Suprapubic skin (tissue), 4 donors: ENCODE measurements around the gene LRRC75B.

Source experiments
- EP300 ChIP-seq: sonication (generic); formaldehyde crosslinking; IDR thresholded peaks from one replicate; pipeline ENCODE4 v1.6.1; 2017; ENCODE audit warnings: antibody characterized with exemption
- POLR2A ChIP-seq, 2 donors: fragments of 450-650 bp; IDR thresholded peaks; one replicate each; pipeline ENCODE4 v1.6.1; 2017; ENCODE audit warnings: antibody characterized with exemption in 2 of 2, mild to moderate bottlenecking in 2 of 2, moderate library complexity in 2 of 2
- POLR2AphosphoS5 ChIP-seq, 3 donors: sonication (generic); formaldehyde crosslinking; IDR thresholded peaks; one replicate each; pipeline ENCODE4 v1.6.1; 2017; ENCODE audit warnings: antibody characterized with exemption in 3 of 3
- TF ChIP-seq, protein P1 (sequence below), 2 donors: fragments of 200-600 bp in 1 of 2; fragments of 450-650 bp in 1 of 2; sonication (generic) in 1 of 2; IDR thresholded peaks; one replicate each; pipeline ENCODE4 v1.5.1; 2016 to 2019; ENCODE audit warnings: antibody characterized with exemption in 2 of 2, mild to moderate bottlenecking in 1 of 2, moderate library complexity in 1 of 2

DNA sequence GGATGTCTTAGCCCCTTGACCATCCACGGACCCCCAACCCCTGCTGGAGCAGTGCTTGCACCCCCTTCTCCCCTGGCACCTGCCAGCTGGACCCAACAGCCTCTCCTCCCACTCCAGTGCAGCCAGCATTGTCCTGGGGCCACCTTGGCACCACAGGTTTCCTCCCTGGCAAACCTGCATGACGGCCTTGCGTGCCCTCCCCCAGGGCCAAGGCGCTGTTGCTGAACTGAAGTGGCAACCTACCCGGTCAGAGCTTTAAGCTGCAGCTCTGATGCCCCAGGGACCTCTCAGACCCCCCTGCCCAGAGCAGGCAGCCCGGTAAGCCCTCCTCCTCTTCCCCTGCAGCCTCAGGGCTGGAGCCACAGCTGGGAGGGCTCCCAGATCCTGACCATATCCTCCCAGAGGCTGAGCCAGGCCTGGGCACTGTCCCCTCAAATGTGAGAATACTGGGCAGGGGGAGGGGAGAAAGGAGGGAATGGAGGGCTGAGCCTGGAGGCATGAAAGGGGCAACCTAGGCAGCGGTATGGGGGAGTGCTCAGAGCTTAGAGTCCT, 1.8 kb upstream of the LRRC75B start:
- TF ChIP-seq, protein P1, sequence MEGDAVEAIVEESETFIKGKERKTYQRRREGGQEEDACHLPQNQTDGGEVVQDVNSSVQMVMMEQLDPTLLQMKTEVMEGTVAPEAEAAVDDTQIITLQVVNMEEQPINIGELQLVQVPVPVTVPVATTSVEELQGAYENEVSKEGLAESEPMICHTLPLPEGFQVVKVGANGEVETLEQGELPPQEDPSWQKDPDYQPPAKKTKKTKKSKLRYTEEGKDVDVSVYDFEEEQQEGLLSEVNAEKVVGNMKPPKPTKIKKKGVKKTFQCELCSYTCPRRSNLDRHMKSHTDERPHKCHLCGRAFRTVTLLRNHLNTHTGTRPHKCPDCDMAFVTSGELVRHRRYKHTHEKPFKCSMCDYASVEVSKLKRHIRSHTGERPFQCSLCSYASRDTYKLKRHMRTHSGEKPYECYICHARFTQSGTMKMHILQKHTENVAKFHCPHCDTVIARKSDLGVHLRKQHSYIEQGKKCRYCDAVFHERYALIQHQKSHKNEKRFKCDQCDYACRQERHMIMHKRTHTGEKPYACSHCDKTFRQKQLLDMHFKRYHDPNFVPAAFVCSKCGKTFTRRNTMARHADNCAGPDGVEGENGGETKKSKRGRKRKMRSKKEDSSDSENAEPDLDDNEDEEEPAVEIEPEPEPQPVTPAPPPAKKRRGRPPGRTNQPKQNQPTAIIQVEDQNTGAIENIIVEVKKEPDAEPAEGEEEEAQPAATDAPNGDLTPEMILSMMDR (IDR thresholded peaks at IDR 0.05) = no peak
- TF ChIP-seq POLR2A (IDR thresholded peaks at IDR 0.05) (no peak), POLR2AphosphoS5 (IDR thresholded peaks at IDR 0.05) (no peak), EP300 (no peak)
